PC-9 (cell line): ENCODE results near the gene NR3C1. TPM values are rescaled to one million over a fixed set of nuclear protein-coding genes. Genes with fewer than 3 reads are reported as not detected.

ENCODE experiments used
- BruUV-seq: library from RNA; stranded (reverse); fragments of 400-500 nt; replicated peaks from 2 replicates; lab custom pipeline; 2021; lab: Mats Ljungman, UMichigan
- CTCF ChIA-PET: fragments of 300-600 bp; sonication (Branson Sonifier 250); formaldehyde crosslinking; loops from one replicate; lab custom pipeline; 2022; ENCODE audit warnings: antibody characterized with exemption; lab: Charles Lee
- POLR2A ChIA-PET: fragments of 300-600 bp; sonication (Branson Sonifier 250); formaldehyde crosslinking; loops from one replicate; lab custom pipeline; 2022; ENCODE audit warnings: antibody characterized with exemption; ENCODE audit not compliant: unreplicated experiment; lab: Charles Lee
- DNase-seq, 2 experiments: peaks; one replicate each; pipeline versions ENCODE4 v3.0.0 to v3.0.0-alpha.2; 2015 to 2022; ENCODE audit warnings: mixed read lengths in 1 of 2
- H2AFZ ChIP-seq: fragments of 200-600 bp; sonication (generic); 2 replicates; pipeline ENCODE4 v1.8.1; 2017; ENCODE audit warnings: antibody characterized with exemption
- H3F3A ChIP-seq: fragments of 200-600 bp; sonication (generic); 2 replicates; pipeline ENCODE4 v1.8.1; 2017; ENCODE audit warnings: antibody characterized with exemption, mild to moderate bottlenecking, low read depth; ENCODE audit not compliant: insufficient read depth
- H3K27ac ChIP-seq: fragments of 200-600 bp; sonication (generic); 2 replicates; pipeline ENCODE4 v1.6.1; 2016; ENCODE audit warnings: mixed run types
- H3K27me3 ChIP-seq: fragments of 200-600 bp; sonication (generic); 2 replicates; pipeline ENCODE4 v1.6.1; 2016; ENCODE audit warnings: low read depth, mixed run types; ENCODE audit not compliant: insufficient read depth
- H3K36me3 ChIP-seq: fragments of 200-600 bp; sonication (generic); 2 replicates; pipeline ENCODE4 v1.6.1; 2016; ENCODE audit warnings: low read depth, mixed run types
- H3K4me1 ChIP-seq: fragments of 200-600 bp; sonication (generic); replicated peaks from 2 replicates; pipeline ENCODE4 v1.6.1; 2016; ENCODE audit warnings: mixed run types; ENCODE audit not compliant: insufficient read depth
- H3K4me2 ChIP-seq: fragments of 200-600 bp; sonication (generic); 2 replicates; pipeline ENCODE4 v1.6.1; 2017; ENCODE audit warnings: mixed run types
- H3K4me3 ChIP-seq: fragments of 200-600 bp; sonication (generic); 2 replicates; pipeline ENCODE4 v1.6.1; 2016; ENCODE audit warnings: mixed run types
- H3K79me2 ChIP-seq: fragments of 200-600 bp; sonication (generic); 2 replicates; pipeline ENCODE4 v1.6.1; 2017; ENCODE audit warnings: low read depth, mixed run types
- H3K9me2 ChIP-seq: fragments of 200-600 bp; sonication (generic); 2 replicates; pipeline ENCODE4 v1.8.1; 2017; ENCODE audit warnings: mild to moderate bottlenecking; ENCODE audit not compliant: insufficient read depth
- H3K9me3 ChIP-seq: fragments of 200-600 bp; sonication (generic); 2 replicates; pipeline ENCODE4 v1.8.1; 2016; ENCODE audit warnings: low read depth; ENCODE audit not compliant: insufficient read depth
- H4K20me1 ChIP-seq: fragments of 200-600 bp; sonication (generic); 2 replicates; pipeline ENCODE4 v1.8.1; 2017; ENCODE audit not compliant: insufficient read depth
- EZH2 ChIP-seq: fragments of 200-600 bp; sonication (generic); IDR thresholded peaks from 2 replicates; pipeline ENCODE4 v1.8.0; 2017; ENCODE audit warnings: antibody characterized with exemption, low read depth
- intact Hi-C: fragments of 100-400 bp; cut with micrococcal nuclease; formaldehyde crosslinking; loops from one replicate; pipeline ENCODE4 v1.10.0; 2022; ENCODE audit not compliant: unreplicated experiment
- total RNA-seq: library from RNA; stranded (reverse); gene quantifications from 2 replicates; pipeline ENCODE4 v1.2.3, GENCODE V29; 2021
- TF ChIP-seq, protein P1 (sequence below): fragments of 200-600 bp; sonication (generic); conservative IDR thresholded peaks from 2 replicates; pipeline ENCODE4 v1.6.1; 2017; ENCODE audit warnings: mixed run types, antibody characterized with exemption, mild to moderate bottlenecking, moderate library complexity

Gene NR3C1
- total RNA-seq, 1 experiment from 2014 or later = 52.8 TPM

DNA sequence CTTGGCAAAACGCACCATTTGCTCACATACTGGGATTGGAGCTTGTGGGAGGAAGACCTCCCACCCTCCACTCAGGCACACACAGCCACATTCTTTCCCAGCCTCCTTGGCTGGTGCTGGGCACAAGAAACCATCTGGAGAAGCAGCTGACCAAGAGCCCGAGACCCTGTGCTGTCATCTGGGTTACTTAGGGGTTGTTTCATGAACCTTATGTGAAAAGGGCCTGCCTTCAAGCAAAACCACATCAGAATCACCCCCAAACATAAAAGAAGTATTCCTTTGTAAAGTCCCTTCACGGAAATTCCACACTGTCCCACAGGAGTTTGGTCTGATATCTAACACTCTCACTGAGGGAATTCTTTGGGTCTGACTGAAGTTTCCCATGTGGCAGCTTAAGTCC is 172.1 kb downstream of the NR3C1 start:
- H3K4me1 ChIP-seq = no peaks in the 10 kb centered on the region
- no peak overlapping the region for H3K27ac ChIP-seq
- H2AFZ ChIP-seq = no peak overlapping the region
- H4K20me1 ChIP-seq = no peaks in the 10 kb centered on the region
- no peaks in the 10 kb centered on the region for H3K9me3 ChIP-seq
- BruUV-seq = no TSS peak
- no peaks in the 10 kb centered on the region for H3K27me3 ChIP-seq
- H3K4me2 ChIP-seq = no peak overlapping the region
- DNase-seq = no peak
- no peaks in the 10 kb centered on the region for H3K79me2 ChIP-seq
- H3F3A ChIP-seq = no peaks in the 10 kb centered on the region
- ChIA-PET CTCF (no interaction called here), POLR2A (no interaction called here)
- intact Hi-C loops = no loop called here
- H3K9me2 ChIP-seq = no peaks in the 10 kb centered on the region
- no peak overlapping the region for H3K4me3 ChIP-seq
- TF ChIP-seq EZH2 = no peak
- TF ChIP-seq, protein P1, sequence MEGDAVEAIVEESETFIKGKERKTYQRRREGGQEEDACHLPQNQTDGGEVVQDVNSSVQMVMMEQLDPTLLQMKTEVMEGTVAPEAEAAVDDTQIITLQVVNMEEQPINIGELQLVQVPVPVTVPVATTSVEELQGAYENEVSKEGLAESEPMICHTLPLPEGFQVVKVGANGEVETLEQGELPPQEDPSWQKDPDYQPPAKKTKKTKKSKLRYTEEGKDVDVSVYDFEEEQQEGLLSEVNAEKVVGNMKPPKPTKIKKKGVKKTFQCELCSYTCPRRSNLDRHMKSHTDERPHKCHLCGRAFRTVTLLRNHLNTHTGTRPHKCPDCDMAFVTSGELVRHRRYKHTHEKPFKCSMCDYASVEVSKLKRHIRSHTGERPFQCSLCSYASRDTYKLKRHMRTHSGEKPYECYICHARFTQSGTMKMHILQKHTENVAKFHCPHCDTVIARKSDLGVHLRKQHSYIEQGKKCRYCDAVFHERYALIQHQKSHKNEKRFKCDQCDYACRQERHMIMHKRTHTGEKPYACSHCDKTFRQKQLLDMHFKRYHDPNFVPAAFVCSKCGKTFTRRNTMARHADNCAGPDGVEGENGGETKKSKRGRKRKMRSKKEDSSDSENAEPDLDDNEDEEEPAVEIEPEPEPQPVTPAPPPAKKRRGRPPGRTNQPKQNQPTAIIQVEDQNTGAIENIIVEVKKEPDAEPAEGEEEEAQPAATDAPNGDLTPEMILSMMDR = no peak
- H3K36me3 ChIP-seq = no peaks in the 10 kb centered on the region

GRCh38 chr5:143230676-143230996 is 172.8 kb downstream of the NR3C1 start:
- no TSS peak for BruUV-seq
- Histone ChIP-seq H3K79me2 (no peaks in the 10 kb centered on the region), H4K20me1 (no peaks in the 10 kb centered on the region), H3K27ac (no peak overlapping the region), H2AFZ (no peak overlapping the region), H3K9me3 (no peaks in the 10 kb centered on the region), H3F3A (no peaks in the 10 kb centered on the region), H3K36me3 (no peaks in the 10 kb centered on the region), H3K9me2 (no peaks in the 10 kb centered on the region), H3K27me3 (no peaks in the 10 kb centered on the region), H3K4me1 (no peaks in the 10 kb centered on the region), H3K4me2 (no peak overlapping the region), H3K4me3 (no peak overlapping the region)
- no peak for TF ChIP-seq EZH2
- TF ChIP-seq, protein P1 = no peak
- intact Hi-C loops = no loop called here
- CTCF ChIA-PET = no interaction called here
- POLR2A ChIA-PET = no interaction called here
- no peak for DNase-seq

DNA sequence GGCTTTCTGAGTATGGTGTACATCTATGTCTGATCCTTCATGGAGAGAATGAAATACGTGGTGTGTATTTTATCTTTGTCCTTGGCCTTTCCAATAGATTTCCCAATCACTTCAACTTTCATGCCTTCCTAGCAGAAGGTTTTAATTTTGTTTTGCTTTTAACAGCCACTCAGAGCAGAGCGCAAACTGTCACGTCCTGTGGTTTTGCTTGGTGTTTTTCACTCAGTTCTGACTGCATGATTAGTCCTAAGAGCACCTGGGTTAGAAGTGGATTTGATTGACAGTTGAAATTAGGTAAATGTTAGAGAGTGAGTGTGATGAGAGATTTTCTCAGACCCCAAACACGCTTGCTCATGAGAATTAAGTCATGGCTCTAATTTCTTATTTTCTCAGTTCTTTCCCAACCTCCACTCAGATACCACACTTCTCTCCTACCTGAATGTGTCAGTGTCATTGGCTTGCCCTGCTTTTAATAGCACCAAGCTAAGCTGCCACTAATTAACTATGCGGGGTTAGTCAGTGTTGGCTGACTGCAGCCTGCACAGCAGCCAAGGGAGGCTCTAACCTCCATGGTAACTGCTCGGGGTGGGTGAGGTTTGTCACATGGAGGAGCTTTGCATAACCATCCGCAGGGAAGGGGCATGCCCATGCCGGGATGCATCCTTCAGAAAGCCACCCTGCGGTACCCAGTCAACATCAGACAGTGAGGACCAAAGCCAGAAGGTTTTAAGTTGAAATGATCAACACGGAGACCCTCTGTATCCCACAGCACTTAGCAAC is 173.4 kb downstream of the NR3C1 start:
- Histone ChIP-seq H3K4me2 (no peak overlapping the region), H3K4me1 (no peaks in the 10 kb centered on the region), H2AFZ (no peak overlapping the region), H3K9me2 (no peaks in the 10 kb centered on the region), H3K27ac (no peak overlapping the region), H3F3A (no peaks in the 10 kb centered on the region), H3K9me3 (no peaks in the 10 kb centered on the region), H3K36me3 (no peaks in the 10 kb centered on the region), H3K79me2 (no peaks in the 10 kb centered on the region), H3K4me3 (no peak overlapping the region), H4K20me1 (no peaks in the 10 kb centered on the region), H3K27me3 (no peaks in the 10 kb centered on the region)
- ChIA-PET POLR2A (no interaction called here), CTCF (no interaction called here)
- intact Hi-C loops = no loop called here
- no peak for DNase-seq
- BruUV-seq = no TSS peak
- TF ChIP-seq, protein P1 = no peak
- TF ChIP-seq EZH2 = no peak
